Aorta (tissue), 5 donors: ENCODE measurements around the gene CPXM2. TPM values are rescaled to one million over a fixed set of nuclear protein-coding genes. Genes with fewer than 3 reads are reported as not detected.

Source experiments
- ATAC-seq: fragments of 200-7000 bp; cut with Tn5 transposase; one replicate; pipeline ENCODE4 v1.9.1; 2022; ENCODE audit warnings: moderate library complexity; ENCODE audit not compliant: low FRiP score
- DNase-seq, 2 donors: peaks; one replicate each; pipeline ENCODE4 v3.0.0-alpha.2; 2020
- H3K27ac ChIP-seq, 2 donors: one replicate each; pipeline ENCODE4 v1.5.1; 2013; ENCODE audit warnings: low read length in 2 of 2, mild to moderate bottlenecking in 2 of 2, moderate library complexity in 2 of 2, control low read depth in 1 of 2, inconsistent platforms in 1 of 2, low read depth in 1 of 2
- H3K27me3 ChIP-seq, 2 donors: one replicate each; pipeline ENCODE4 v1.6.1; 2013; ENCODE audit warnings: control low read depth in 1 of 2, low read length in 1 of 2, mild to moderate bottlenecking in 1 of 2, moderate library complexity in 1 of 2; ENCODE audit not compliant: insufficient read depth in 2 of 2, control insufficient read depth in 1 of 2
- H3K36me3 ChIP-seq, 2 donors: one replicate each; pipeline ENCODE4 v1.6.1; 2013; ENCODE audit warnings: control low read depth in 1 of 2, low read length in 1 of 2, mild to moderate bottlenecking in 1 of 2; ENCODE audit not compliant: insufficient read depth in 2 of 2, control insufficient read depth in 1 of 2
- H3K4me1 ChIP-seq, 2 donors: one replicate each; pipeline ENCODE4 v1.6.1; 2013; ENCODE audit warnings: low read length in 2 of 2, control low read depth in 1 of 2, mild to moderate bottlenecking in 1 of 2, moderate library complexity in 1 of 2; ENCODE audit not compliant: insufficient read depth in 2 of 2, control insufficient read depth in 1 of 2
- H3K4me3 ChIP-seq, 2 donors: one replicate each; pipeline ENCODE4 v1.5.1; 2013; ENCODE audit warnings: low read length in 2 of 2, control low read depth in 1 of 2, mild to moderate bottlenecking in 1 of 2
- H3K9me3 ChIP-seq: one replicate; pipeline ENCODE4 v1.6.1; 2013; ENCODE audit warnings: mild to moderate bottlenecking, low read length; ENCODE audit not compliant: control insufficient read depth
- WGBS, 2 donors: extraction: QIAGEN DNeasy Blood & Tissue Kit; methylation state at CpG; one replicate each; pipeline ENCODE4 v1.1.7; 2013; 5-methylcytosine and 5-hydroxymethylcytosine counted together
- intact Hi-C, 2 donors: fragments of 100-400 bp; cut with DNase I; formaldehyde crosslinking; loops; one replicate each; pipeline versions ENCODE4 v1.14.2 to v1.15.0; 2022
- polyA plus RNA-seq, 2 donors: library from polyadenylated mRNA; stranded (reverse); fragments of 200-250 nt; gene quantifications; one replicate each; pipeline ENCODE4 v1.2.3, GENCODE V29; 2013
- total RNA-seq, 2 donors: library from RNA; stranded (reverse); fragmentation: NEBNext Ultra II Directional; extraction: Animal tissue kit (Norgen Biotek cat#: 25700); gene quantifications; one replicate each; pipeline ENCODE4 v1.2.1, GENCODE V29; 2021
- donor health status: healthy with polysubstance abuse.
- donor health status: Bipolar disorder and iron deficiency.
- donor health status: DM: no; HTN: no; CAD: no.
- donor health status: DM: no; HTN: no; CAD: no.
- donor health status: DM: yes; HTN: yes; CAD: no.

CPXM2 gene
- total and polyA plus RNA-seq, 4 donors, result 43.8 to 169 (median 109) TPM

GRCh38 chr10:123885406-123886170, 6.0 kb downstream of the CPXM2 start:
- Histone ChIP-seq H3K4me3 (no peak overlapping the region), H3K36me3 (no peaks in the 10 kb centered on the region), H3K27ac (peak overlapping the region; percentile 77 to 97), H3K9me3 (no peaks in the 10 kb centered on the region), H3K27me3 (no peaks in the 10 kb centered on the region), H3K4me1 (peaks cover 3 to 13% of the 10 kb centered on the region in 2 donors)
- intact Hi-C loops, result loop anchor here (2.0 to 5.0 kb wide), 3 partner anchors 21 to 88 kb away; no protein-coding TSS in a partner anchor
- DNase-seq (peak; percentile 74 to 92), ATAC-seq (peak; percentile 76)
- 4 to 5% methylated on average over 6 of the region's 6 CpGs for WGBS, 2 donors

- H3K36me3 ChIP-seq, result no peaks in the 10 kb centered on the region
- 76 to 84% methylated on average over 5 of the region's 5 CpGs for WGBS, 2 donors
- H3K9me3 ChIP-seq, result no peaks in the 10 kb centered on the region
- DNase-seq, result no peak
- no peak for ATAC-seq
- H3K27me3 ChIP-seq, result no peaks in the 10 kb centered on the region
- no peak overlapping the region for H3K4me3 ChIP-seq
- peak overlapping the region; percentile 77 to 97 for H3K27ac ChIP-seq
- peaks cover 3 to 13% of the 10 kb centered on the region in 2 donors for H3K4me1 ChIP-seq
- intact Hi-C loops, result loop anchor here (2.0 to 5.0 kb wide), 3 partner anchors 20 to 88 kb away; no protein-coding TSS in a partner anchor
Observed at GRCh38 chr10:123884907-123885381, 6.7 kb downstream of the CPXM2 start.

DNA sequence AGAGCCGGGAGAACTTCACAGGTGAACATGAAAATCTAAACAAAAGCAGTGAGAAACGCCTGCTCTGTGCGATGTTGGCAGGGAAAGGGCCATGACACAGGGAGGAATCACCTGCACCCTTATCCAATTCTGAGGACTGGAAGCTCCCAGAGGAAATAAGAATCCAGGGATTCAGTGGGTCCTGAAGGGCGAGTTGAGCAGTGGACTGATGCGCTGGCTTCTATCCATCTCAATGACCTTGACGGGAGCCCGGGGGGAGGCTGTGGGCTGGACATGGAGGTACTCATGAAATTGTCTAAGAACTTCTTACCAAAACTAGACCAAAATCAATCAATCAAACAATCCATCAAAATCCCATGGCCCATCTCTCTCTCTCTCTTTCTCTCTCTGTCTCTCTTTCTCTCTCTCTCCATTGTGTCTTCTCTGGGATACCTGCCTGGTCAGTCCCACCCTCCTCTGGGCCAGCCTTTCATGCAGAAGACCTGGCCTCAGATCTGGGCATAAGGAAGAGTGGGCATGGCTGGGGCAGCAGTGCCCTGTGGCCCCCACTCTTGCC, 7.2 kb downstream of the CPXM2 start:
- intact Hi-C loops, result loop anchor here in 1 of 2 donors (2.0 kb wide), 1 partner anchor 20 kb away; no protein-coding TSS in a partner anchor
- no peak for DNase-seq
- H3K4me1 ChIP-seq, result peaks cover 3 to 13% of the 10 kb centered on the region in 2 donors
- 63 to 75% methylated on average over 7 of the region's 7 CpGs for WGBS, 2 donors
- H3K27me3 ChIP-seq, result no peaks in the 10 kb centered on the region
- peak overlapping the region; percentile 58 to 97 for H3K27ac ChIP-seq
- no peaks in the 10 kb centered on the region for H3K9me3 ChIP-seq
- H3K4me3 ChIP-seq, result no peak overlapping the region
- ATAC-seq, result no peak
- no peaks in the 10 kb centered on the region for H3K36me3 ChIP-seq

GRCh38 chr10:123883673-123884320, 7.8 kb downstream of the CPXM2 start:
- Histone ChIP-seq H3K4me3 (no peak overlapping the region), H3K36me3 (peaks cover 0 to 1% of the 10 kb centered on the region in 2 donors), H3K27me3 (no peaks in the 10 kb centered on the region), H3K9me3 (no peaks in the 10 kb centered on the region), H3K4me1 (peaks cover 3 to 13% of the 10 kb centered on the region in 2 donors), H3K27ac (peak overlapping the region; percentile 58 to 66)
- DNase-seq (no peak), ATAC-seq (no peak)
- 34 to 56% methylated on average over 5 of the region's 5 CpGs for WGBS, 2 donors
- intact Hi-C loops, result loop anchor here in 1 of 2 donors (2.0 kb wide), 1 partner anchor 19 kb away; no protein-coding TSS in a partner anchor

- H3K27ac ChIP-seq, result peak overlapping the region; percentile 60 to 67
- no peaks in the 10 kb centered on the region for H3K9me3 ChIP-seq
- DNase-seq, result no peak
- H3K27me3 ChIP-seq, result no peaks in the 10 kb centered on the region
- H3K4me3 ChIP-seq, result no peak overlapping the region
- no peak for ATAC-seq
- H3K4me1 ChIP-seq, result peaks cover 3 to 13% of the 10 kb centered on the region in 2 donors
- WGBS, 2 donors, result 94% methylated on average over 10 of the region's 10 CpGs
- intact Hi-C loops, result no loop called here
- H3K36me3 ChIP-seq, result peaks cover 2% of the 10 kb centered on the region in 2 donors
Observed at GRCh38 chr10:123882681-123883445, 8.7 kb downstream of the CPXM2 start.

DNA sequence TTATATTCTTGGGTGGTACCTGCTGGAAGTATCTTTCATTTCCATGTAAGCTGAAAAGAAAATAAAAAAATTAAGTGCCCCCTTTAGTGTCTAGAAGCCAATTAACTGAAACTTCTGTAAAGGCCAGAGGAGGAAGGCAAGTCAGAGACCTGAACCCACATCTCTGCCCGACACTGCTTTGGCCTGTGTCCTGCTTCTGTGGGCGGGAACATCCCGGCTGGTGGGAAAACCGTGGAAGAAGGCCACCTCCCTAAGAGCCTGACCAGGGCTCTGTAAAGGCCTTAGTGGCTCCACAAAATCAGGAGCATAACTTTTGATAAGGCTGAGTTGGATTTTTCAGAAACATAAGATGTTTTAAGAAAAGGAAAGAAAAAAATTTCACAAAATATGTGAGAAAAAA, 9.4 kb downstream of the CPXM2 start:
- no peaks in the 10 kb centered on the region for H3K27me3 ChIP-seq
- ATAC-seq (no peak), DNase-seq (no peak)
- H3K36me3 ChIP-seq, result peaks cover 2% of the 10 kb centered on the region in 2 donors
- no peaks in the 10 kb centered on the region for H3K9me3 ChIP-seq
- peaks cover 3 to 13% of the 10 kb centered on the region in 2 donors for H3K4me1 ChIP-seq
- peak overlapping the region; percentile 58 to 67 for H3K27ac ChIP-seq
- intact Hi-C loops, result no loop called here
- H3K4me3 ChIP-seq, result no peak overlapping the region
- WGBS, 2 donors, result 2 to 23% methylated on average over 4 of the region's 4 CpGs

DNA sequence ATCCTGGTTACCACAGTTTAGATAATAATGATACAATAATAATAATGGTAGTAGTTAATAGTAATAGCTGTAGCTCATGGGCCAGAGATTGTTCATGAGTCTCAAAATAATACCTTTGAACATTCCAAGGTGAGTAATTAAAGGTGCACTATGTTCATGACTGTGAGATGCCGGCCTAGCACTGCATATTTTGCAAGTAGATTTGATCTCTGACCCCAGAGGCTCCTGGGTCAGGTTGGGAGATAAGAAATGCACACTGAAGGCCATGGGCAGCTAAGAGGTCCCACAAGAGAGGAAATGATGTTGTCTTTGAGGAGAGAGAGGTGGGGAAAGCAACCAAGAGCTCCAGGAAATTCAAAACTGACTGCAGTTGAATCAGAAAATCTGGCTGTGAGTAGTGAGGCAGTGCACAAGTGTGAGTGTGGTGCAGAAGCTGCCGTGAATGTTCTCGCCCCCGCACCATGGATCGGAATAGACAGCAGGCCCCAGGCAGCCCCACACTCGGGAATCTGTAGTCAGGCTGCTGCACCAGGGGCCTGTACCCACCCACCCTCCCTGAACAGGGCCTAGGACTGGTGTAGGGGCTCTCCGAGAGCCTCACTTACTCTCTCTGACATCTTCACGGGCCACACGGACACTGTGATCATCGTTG, 11.9 kb downstream of the CPXM2 start:
- H3K4me3 ChIP-seq, result no peak overlapping the region
- WGBS, 2 donors, result 76% methylated on average over 10 of the region's 10 CpGs
- DNase-seq (no peak), ATAC-seq (no peak)
- peak overlapping the region in 1 of 2 donors; percentile 56 for H3K27ac ChIP-seq
- H3K27me3 ChIP-seq, result no peaks in the 10 kb centered on the region
- no peaks in the 10 kb centered on the region for H3K9me3 ChIP-seq
- peaks cover 2% of the 10 kb centered on the region in 2 donors for H3K36me3 ChIP-seq
- intact Hi-C loops, result no loop called here
- H3K4me1 ChIP-seq, result peaks cover 0 to 13% of the 10 kb centered on the region in 2 donors
